ENCODE measurements around the gene TOM1L1.

- TF ChIP-seq, protein P1, sequence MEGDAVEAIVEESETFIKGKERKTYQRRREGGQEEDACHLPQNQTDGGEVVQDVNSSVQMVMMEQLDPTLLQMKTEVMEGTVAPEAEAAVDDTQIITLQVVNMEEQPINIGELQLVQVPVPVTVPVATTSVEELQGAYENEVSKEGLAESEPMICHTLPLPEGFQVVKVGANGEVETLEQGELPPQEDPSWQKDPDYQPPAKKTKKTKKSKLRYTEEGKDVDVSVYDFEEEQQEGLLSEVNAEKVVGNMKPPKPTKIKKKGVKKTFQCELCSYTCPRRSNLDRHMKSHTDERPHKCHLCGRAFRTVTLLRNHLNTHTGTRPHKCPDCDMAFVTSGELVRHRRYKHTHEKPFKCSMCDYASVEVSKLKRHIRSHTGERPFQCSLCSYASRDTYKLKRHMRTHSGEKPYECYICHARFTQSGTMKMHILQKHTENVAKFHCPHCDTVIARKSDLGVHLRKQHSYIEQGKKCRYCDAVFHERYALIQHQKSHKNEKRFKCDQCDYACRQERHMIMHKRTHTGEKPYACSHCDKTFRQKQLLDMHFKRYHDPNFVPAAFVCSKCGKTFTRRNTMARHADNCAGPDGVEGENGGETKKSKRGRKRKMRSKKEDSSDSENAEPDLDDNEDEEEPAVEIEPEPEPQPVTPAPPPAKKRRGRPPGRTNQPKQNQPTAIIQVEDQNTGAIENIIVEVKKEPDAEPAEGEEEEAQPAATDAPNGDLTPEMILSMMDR (IDR thresholded peaks at IDR 0.05), result no peak
- no peak for TF ChIP-seq POLR2A (IDR thresholded peaks at IDR 0.05)
- TF ChIP-seq EP300 (IDR thresholded peaks at IDR 0.05), result no peak
Observed at GRCh38 chr17:54935471-54935870, 34.8 kb downstream of the TOM1L1 start.

Measured in gastroesophageal sphincter (tissue), 3 donors.